SK-N-SH (cell line): Measurements from ENCODE around the gene FJX1. TPM values are rescaled to one million over a fixed set of nuclear protein-coding genes. Genes with fewer than 3 reads are reported as not detected.

Experiments used
- polyA plus RNA-seq, 3 experiments: library from polyadenylated mRNA; depleted of rRNA; stranded (reverse); fragments of >200 nt; gene quantifications; 2 replicates each; pipeline ENCODE4 v1.2.3, GENCODE V29; 2012

Gene FJX1
- polyA plus RNA-seq, 1 of the 3 experiments (the other 2 are of a cell fraction): 34.5 TPM

Other genes starting within 250 kb of the FJX1 start
- gene SLC1A2, start 198.9 kb upstream of the FJX1 start, polyA plus RNA-seq (2012; rRNA removed): under 0.01 and 0.05 TPM in 2 replicates
- gene PAMR1, start 92.8 kb upstream of the FJX1 start, polyA plus RNA-seq (2012; rRNA removed): 0.31 and 0.42 TPM in 2 replicates
- gene TRIM44, start 44.3 kb downstream of the FJX1 start, polyA plus RNA-seq (2012; rRNA removed): 34.1 and 45.8 TPM in 2 replicates